Psoas muscle (tissue), 8 donors: ENCODE data around the gene CSPG4. TPM values are rescaled to one million over a fixed set of nuclear protein-coding genes. Genes with fewer than 3 reads are reported as not detected.
"Not testable (repeated sequence)": the region's sequence is repeated elsewhere in the genome, so short reads cannot be mapped to it uniquely, and the experiment has no call there.

Experiments used
- ATAC-seq, 4 donors: fragments of 200-7000 bp; cut with Tn5 transposase; one replicate each; pipeline ENCODE4 v1.9.1; 2020; ENCODE audit warnings: moderate library complexity in 3 of 4, mild to moderate bottlenecking in 2 of 4
- DNase-seq, 2 donors: peaks; one replicate each; pipeline ENCODE4 v3.0.0-alpha.2; 2020
- H3K27ac ChIP-seq: fragments of 200-600 bp; one replicate; pipeline ENCODE4 v1.8.0; 2022
- H3K27me3 ChIP-seq, 3 donors: fragments of 200-600 bp in 1 of 3; one replicate each; pipeline versions ENCODE4 v1.6.1 to v1.8.0; 2013 to 2022; ENCODE audit warnings: low read length in 2 of 3, mild to moderate bottlenecking in 2 of 3, moderate library complexity in 1 of 3; ENCODE audit not compliant: insufficient read depth in 3 of 3
- H3K36me3 ChIP-seq, 2 donors: fragments of 200-600 bp in 1 of 2; one replicate each; pipeline versions ENCODE4 v1.6.1 to v1.8.0; 2013 to 2022; ENCODE audit warnings: low read depth in 1 of 2, mild to moderate bottlenecking in 1 of 2, moderate library complexity in 1 of 2; ENCODE audit not compliant: insufficient read depth in 1 of 2
- H3K4me1 ChIP-seq: fragments of 200-600 bp; one replicate; pipeline ENCODE4 v1.8.0; 2022
- H3K4me3 ChIP-seq: fragments of 200-600 bp; one replicate; pipeline ENCODE4 v1.8.0; 2022; ENCODE audit warnings: mild to moderate bottlenecking
- H3K9me3 ChIP-seq: fragments of 200-600 bp; one replicate; pipeline ENCODE4 v1.8.0; 2022
- WGBS, 3 donors: extraction: QIAGEN DNeasy Blood & Tissue Kit; methylation state at CpG; one replicate each; pipeline versions ENCODE4 v1.1.6 to v1.1.7; 2013; 5-methylcytosine and 5-hydroxymethylcytosine counted together
- intact Hi-C, 2 donors: fragments of 100-400 bp; cut with DNase I; formaldehyde crosslinking; loops; one replicate each; pipeline versions ENCODE4 v1.11.0 to v1.14.2; 2022
- polyA plus RNA-seq, 3 donors: library from polyadenylated mRNA; stranded (reverse); fragments of 200-250 nt; gene quantifications; one replicate each; pipeline ENCODE4 v1.2.3, GENCODE V29; 2013
- total RNA-seq, 4 donors: library from RNA; stranded (reverse); fragmentation: NEBNext Ultra II Directional in 2 of 4; extraction: Animal tissue kit (Norgen Biotek cat#: 25700) in 2 of 4; gene quantifications; one replicate each; pipeline versions ENCODE4 v1.2.1 to v1.2.4, GENCODE V29; 2021 to 2023
- TF ChIP-seq, protein P1 (sequence below): fragments of 200-600 bp; IDR thresholded peaks from one replicate; pipeline ENCODE4 v1.8.0; 2022; ENCODE audit warnings: antibody characterized with exemption
- donor health status: healthy with polysubstance abuse.
- donor health status: DM: no; HTN: no; CAD: no; lungs with moderate emphysema.
- donor health status: Bipolar disorder and iron deficiency.
- donor health status: healthy.
- donor health status: DM: yes; HTN: yes; CAD: no.
- donor health status: DM: no; HTN: no; CAD: no.
- donor health status: DM: no; HTN: no; CAD: no.
- donor health status: DM: yes; HTN: yes; CAD: no.

CSPG4 gene
- total and polyA plus RNA-seq, 7 donors: 8.1 to 49.5 (median 15.9) TPM

DNA sequence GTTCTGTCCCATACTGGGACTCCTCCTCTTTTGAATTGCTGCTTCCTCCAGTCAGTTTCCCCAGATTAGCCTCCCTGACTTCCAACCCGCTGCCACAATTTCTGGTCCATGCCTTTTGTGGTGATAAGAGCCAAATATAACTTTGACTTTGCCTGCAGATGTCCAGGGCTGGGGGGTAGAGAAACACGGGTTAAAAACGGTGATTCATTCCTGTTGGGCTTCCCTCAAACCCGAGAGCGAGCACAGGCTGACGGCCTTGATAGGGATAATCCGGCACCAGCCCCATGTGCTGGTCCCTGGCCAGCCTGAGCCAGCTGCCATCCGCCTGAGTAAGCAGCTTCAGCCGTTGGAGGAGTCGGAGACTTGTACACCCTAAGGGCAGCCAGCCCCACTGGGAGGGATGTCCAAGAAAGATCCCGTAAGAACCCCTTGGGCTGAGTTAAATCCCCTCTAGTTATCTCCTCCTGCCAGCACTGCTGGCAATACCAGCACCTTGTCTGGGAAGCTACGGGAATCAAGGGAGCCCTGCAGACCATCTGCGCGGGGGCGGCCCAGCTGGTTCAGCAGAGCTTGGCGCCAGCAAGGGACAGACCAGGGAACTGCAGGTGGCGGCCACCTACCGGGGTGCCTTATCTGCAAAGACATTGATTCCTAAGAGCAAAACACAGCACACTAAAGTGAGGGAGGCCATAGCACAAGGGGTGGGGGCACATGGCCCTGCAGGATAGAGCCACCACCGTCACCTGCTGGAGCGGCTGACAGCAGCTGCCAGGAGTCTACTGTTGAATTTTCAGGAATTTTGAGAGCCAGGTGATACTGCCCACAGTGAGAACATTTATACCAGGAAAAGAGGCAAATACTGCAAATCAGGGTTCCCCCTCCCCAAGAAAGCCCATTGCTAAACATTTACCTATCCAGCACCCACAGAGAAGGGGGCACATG lies 18.1 kb downstream of the CSPG4 start:
- intact Hi-C loops: no loop called here
- peak overlapping the region; percentile 82 for H3K27ac ChIP-seq
- H3K27me3 ChIP-seq: no peaks in the 10 kb centered on the region
- H3K9me3 ChIP-seq: no peaks in the 10 kb centered on the region
- WGBS, 3 donors: 10 to 15% (median 11%) methylated on average over 20 of the region's 20 CpGs
- DNase-seq: peak; percentile 83 to 91
- peak; percentile 92 to 97 (median 94) for ATAC-seq
- peaks cover 0 to 13% of the 10 kb centered on the region in 2 donors for H3K36me3 ChIP-seq
- peaks cover 22% of the 10 kb centered on the region for H3K4me1 ChIP-seq
- H3K4me3 ChIP-seq: peak overlapping the region; percentile 23
- TF ChIP-seq, protein P1, sequence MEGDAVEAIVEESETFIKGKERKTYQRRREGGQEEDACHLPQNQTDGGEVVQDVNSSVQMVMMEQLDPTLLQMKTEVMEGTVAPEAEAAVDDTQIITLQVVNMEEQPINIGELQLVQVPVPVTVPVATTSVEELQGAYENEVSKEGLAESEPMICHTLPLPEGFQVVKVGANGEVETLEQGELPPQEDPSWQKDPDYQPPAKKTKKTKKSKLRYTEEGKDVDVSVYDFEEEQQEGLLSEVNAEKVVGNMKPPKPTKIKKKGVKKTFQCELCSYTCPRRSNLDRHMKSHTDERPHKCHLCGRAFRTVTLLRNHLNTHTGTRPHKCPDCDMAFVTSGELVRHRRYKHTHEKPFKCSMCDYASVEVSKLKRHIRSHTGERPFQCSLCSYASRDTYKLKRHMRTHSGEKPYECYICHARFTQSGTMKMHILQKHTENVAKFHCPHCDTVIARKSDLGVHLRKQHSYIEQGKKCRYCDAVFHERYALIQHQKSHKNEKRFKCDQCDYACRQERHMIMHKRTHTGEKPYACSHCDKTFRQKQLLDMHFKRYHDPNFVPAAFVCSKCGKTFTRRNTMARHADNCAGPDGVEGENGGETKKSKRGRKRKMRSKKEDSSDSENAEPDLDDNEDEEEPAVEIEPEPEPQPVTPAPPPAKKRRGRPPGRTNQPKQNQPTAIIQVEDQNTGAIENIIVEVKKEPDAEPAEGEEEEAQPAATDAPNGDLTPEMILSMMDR: peak; percentile 41

DNA sequence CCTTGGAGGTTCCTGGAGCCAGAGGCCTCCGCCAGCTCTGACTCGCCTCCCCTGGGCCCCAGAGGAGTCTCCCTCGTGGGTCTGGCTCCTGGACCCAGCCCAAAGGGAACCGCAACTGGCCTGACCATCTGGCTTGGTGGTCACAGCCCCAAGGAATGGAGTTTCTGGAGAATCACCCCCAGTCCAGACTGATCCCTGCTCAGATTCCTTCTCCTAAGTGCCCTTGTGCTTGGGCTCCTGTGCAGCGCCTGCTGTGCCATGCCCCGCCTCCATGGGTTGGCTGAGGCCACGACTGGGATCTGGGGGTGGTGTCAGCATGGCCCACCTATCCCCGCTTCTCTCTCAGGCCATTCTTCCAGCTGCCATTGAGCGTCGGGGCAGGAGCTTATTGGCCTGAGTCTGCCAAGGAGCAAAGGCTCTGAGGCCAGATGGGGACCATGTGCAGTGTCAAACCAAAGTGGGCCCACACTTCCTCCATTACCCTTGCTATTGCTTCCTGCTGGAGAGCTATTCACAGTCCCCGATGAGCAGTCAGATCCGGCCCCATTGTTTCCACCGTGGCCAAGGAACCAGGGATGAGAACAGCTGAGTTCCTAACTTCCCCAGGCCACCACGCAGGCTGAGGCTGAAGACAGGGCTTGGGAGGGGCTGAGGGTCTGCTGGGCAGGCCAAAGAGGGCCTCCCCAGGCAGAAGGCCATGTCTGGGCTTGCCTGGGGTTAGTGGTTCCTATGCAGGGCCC lies 19.0 kb downstream of the CSPG4 start:
- intact Hi-C loops: no loop called here
- Histone ChIP-seq H3K4me3 (no peak overlapping the region), H3K4me1 (peaks cover 22% of the 10 kb centered on the region), H3K27ac (peak overlapping the region; percentile 82), H3K27me3 (no peaks in the 10 kb centered on the region), H3K9me3 (no peaks in the 10 kb centered on the region), H3K36me3 (peaks cover 0 to 19% of the 10 kb centered on the region in 2 donors)
- 38 to 45% (median 38%) methylated on average over 14 of the region's 14 CpGs for WGBS, 3 donors
- TF ChIP-seq, protein P1: no peak
- ATAC-seq (no peak), DNase-seq (no peak)

DNA sequence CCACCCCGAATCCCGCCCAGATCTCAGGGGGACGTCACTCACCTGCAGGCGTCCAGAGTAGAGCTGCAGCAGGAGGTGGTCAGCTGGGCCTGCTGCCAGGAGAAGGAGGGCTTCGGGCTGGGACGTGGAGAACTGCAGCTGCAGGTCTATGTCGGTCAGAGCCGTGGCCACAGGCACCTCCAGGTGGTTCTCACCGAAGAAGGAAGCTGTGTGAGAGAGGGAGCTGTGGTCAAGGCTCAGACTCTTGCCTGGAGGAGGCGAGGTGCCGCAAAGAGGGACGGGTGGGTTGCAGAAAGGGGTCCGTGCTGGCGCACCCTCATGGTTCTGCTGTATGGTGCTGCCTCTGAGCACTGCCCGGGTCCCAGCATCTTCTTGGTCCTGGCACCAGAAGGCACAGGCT lies 19.6 kb downstream of the CSPG4 start:
- Histone ChIP-seq H3K4me1 (peaks cover 22% of the 10 kb centered on the region), H3K36me3 (peaks cover 0 to 25% of the 10 kb centered on the region in 2 donors), H3K27ac (peak overlapping the region; percentile 82)
- H3K9me3 ChIP-seq, H3K27me3 ChIP-seq, ATAC-seq, DNase-seq, H3K4me3 ChIP-seq, intact Hi-C loops: not testable (repeated sequence)
- WGBS, 3 donors: 66 to 88% (median 69%) methylated on average over 7 to 11 of the region's 15 CpGs

DNA sequence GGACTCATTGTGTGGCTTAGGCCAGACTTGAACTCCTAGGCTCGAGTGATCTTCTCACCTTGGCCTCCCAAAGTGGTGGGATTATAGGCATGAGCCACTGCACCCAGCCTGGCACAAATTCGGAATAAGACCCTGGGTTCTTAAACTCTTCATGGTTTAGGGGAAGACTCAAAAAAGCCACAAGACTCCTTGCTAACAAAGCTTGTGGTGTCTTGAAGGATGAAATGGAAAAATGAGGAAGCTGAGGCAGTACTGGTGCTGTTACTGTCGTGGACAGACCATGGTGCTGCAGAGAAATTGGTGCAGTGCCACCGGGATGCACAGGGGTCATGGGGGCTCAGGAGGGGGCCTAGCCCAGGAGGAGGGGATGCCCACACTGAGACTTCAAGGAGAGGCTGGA lies 20.3 kb downstream of the CSPG4 start:
- DNase-seq, intact Hi-C loops, H3K27me3 ChIP-seq, H3K9me3 ChIP-seq, H3K27ac ChIP-seq, ATAC-seq, H3K4me3 ChIP-seq: not testable (repeated sequence)
- WGBS, 3 donors: 79 to 85% (median 79%) methylated on average over 4 of the region's 4 CpGs
- Histone ChIP-seq H3K36me3 (peaks cover 0 to 32% of the 10 kb centered on the region in 2 donors), H3K4me1 (peaks cover 22% of the 10 kb centered on the region)

DNA sequence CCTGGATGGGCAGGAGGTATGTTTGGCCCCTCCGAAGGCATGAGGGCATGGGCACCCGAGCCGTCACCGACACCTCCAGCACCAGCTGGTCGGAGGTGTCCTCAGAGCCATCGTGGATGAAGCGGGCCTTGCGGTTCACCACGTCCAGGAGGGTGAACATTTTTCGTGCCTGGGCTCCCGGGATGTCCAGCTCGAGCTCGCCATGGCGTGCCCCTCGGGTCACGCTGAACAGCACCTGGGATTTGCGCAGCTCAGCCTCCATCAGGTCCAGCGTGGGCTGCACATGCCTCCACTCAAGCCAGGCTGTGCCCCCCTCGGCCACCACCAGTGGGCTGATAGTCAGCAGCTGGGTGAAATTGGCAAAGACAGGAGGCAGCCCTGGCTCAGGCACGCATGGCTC lies 23.2 kb downstream of the CSPG4 start:
- not testable (repeated sequence) for H3K4me3 ChIP-seq, DNase-seq, H3K27me3 ChIP-seq, H3K27ac ChIP-seq, ATAC-seq, H3K9me3 ChIP-seq
- Histone ChIP-seq H3K36me3 (peaks cover 0 to 45% of the 10 kb centered on the region in 2 donors), H3K4me1 (peaks cover 12% of the 10 kb centered on the region)
- intact Hi-C loops: loop anchor here (2.0 to 5.0 kb wide), 2 partner anchors 33 to 41 kb away; a partner anchor contains a TSS
- 69 to 82% (median 82%) methylated on average over 20 of the region's 20 CpGs for WGBS, 3 donors

DNA sequence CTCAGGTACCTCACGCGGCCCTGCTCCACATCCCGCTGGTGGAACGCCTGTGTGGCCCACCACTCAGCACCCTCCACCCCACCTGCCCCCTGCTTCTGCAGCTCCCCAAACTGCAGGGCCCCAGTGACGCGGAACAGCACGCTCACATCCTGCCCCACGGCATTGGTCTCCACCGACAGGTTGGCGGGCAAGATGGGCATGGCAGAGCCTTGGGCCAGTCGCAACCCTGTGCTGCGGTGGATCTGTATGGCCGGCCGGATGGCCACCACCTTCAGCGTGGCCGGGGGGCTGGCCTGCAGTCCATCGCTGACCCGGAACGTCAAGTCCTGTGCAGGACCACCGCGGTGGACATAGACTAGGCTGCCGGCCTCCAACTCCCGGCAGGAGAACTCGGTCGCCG lies 23.8 kb downstream of the CSPG4 start:
- intact Hi-C loops: loop anchor here (2.0 to 5.0 kb wide), 2 partner anchors 33 to 42 kb away; a partner anchor contains a TSS
- ATAC-seq: no peak
- WGBS, 3 donors: 93 to 95% (median 94%) methylated on average over 25 to 26 of the region's 26 CpGs

More for the DNA sequence above, 23.8 kb downstream of the CSPG4 start:
- DNase-seq: no peak
- Histone ChIP-seq H3K4me1 (peaks cover 6% of the 10 kb centered on the region), H3K4me3 (no peak overlapping the region), H3K27ac (no peak overlapping the region), H3K9me3 (no peaks in the 10 kb centered on the region), H3K27me3 (no peaks in the 10 kb centered on the region), H3K36me3 (peaks cover 0 to 47% of the 10 kb centered on the region in 2 donors)
- TF ChIP-seq, protein P1: no peak
